Naive thymus-derived CD4-positive, alpha-beta T cell (primary cell): ENCODE data around the gene ADAMTS20. TPM values are rescaled to one million over a fixed set of nuclear protein-coding genes. Genes with fewer than 3 reads are reported as not detected.

ENCODE experiments used
- ATAC-seq: fragments of 150-1000 bp; cut with Tn5 transposase; 2 replicates; pipeline ENCODE4 v1.10.0; 2021; ENCODE audit warnings: mild to moderate bottlenecking, moderate library complexity
- CTCF ChIA-PET: fragments of 350-600 bp; sonication (Branson Sonifier 250); formaldehyde crosslinking; loops from one replicate; lab custom pipeline; 2021; ENCODE audit warnings: antibody characterized with exemption; lab: Charles Lee
- POLR2A ChIA-PET: fragments of 350-600 bp; sonication (Branson Sonifier 250); formaldehyde crosslinking; loops from one replicate; lab custom pipeline; 2021; ENCODE audit warnings: antibody characterized with exemption, inconsistent platforms; lab: Charles Lee
- DNase-seq, 9 donors: peaks; one replicate each; pipeline versions ENCODE4 v3.0.0 to v3.0.0-alpha.2; 2020 to 2022; ENCODE audit warnings: mixed read lengths in 1 of 9
- H3K27ac ChIP-seq: one replicate; pipeline ENCODE4 v1.7.0; 2013; ENCODE audit warnings: mild to moderate bottlenecking, low read depth, low read length, moderate library complexity
- H3K27me3 ChIP-seq, 2 donors: one replicate each; pipeline ENCODE4 v1.7.0; 2013; ENCODE audit warnings: low read length in 2 of 2, mild to moderate bottlenecking in 2 of 2, moderate library complexity in 2 of 2; ENCODE audit not compliant: control insufficient read depth in 2 of 2, insufficient read depth in 2 of 2
- H3K36me3 ChIP-seq, 3 experiments: 1 replicate in 2 of 3; 2 replicates in 1 of 3; pipeline ENCODE4 v1.7.0; 2013; ENCODE audit warnings: low read length in 3 of 3, mild to moderate bottlenecking in 3 of 3, moderate library complexity in 1 of 3; ENCODE audit not compliant: insufficient read depth in 3 of 3, control insufficient read depth in 2 of 3
- H3K4me1 ChIP-seq, 2 donors: one replicate each; pipeline ENCODE4 v1.7.0; 2013; ENCODE audit warnings: low read length in 2 of 2, mild to moderate bottlenecking in 2 of 2, moderate library complexity in 1 of 2; ENCODE audit not compliant: control insufficient read depth in 2 of 2, insufficient read depth in 2 of 2
- H3K4me3 ChIP-seq: 2 replicates; pipeline ENCODE4 v1.7.0; 2013; ENCODE audit warnings: mild to moderate bottlenecking, low read length
- H3K9me3 ChIP-seq, 3 experiments: 1 replicate in 2 of 3; 2 replicates in 1 of 3; pipeline ENCODE4 v1.7.0; 2013; ENCODE audit warnings: low read length in 3 of 3; ENCODE audit not compliant: control insufficient read depth in 2 of 3
- H3K27ac Mint-ChIP-seq, 9 donors: one replicate each; pipeline ENCODE4 v1.8.0; 2020 to 2022; ENCODE audit warnings: mixed read lengths in 9 of 9, mild to moderate bottlenecking in 8 of 9, moderate library complexity in 5 of 9, inconsistent platforms in 2 of 9
- H3K27me3 Mint-ChIP-seq, 5 donors: one replicate each; pipeline ENCODE4 v1.8.0; 2021 to 2022; ENCODE audit warnings: mixed read lengths in 5 of 5, mild to moderate bottlenecking in 1 of 5
- H3K36me3 Mint-ChIP-seq, 5 donors: one replicate each; pipeline ENCODE4 v1.8.0; 2020 to 2022; ENCODE audit warnings: mixed read lengths in 5 of 5, mild to moderate bottlenecking in 3 of 5, inconsistent platforms in 1 of 5
- H3K4me1 Mint-ChIP-seq, 7 donors: one replicate each; pipeline ENCODE4 v1.8.0; 2020 to 2022; ENCODE audit warnings: mixed read lengths in 7 of 7, mild to moderate bottlenecking in 3 of 7, inconsistent platforms in 1 of 7
- H3K4me3 Mint-ChIP-seq, 10 donors: one replicate each; pipeline ENCODE4 v1.8.0; 2020 to 2022; ENCODE audit warnings: mild to moderate bottlenecking in 10 of 10, mixed read lengths in 10 of 10, moderate library complexity in 6 of 10, inconsistent platforms in 2 of 10
- H3K9me3 Mint-ChIP-seq, 11 donors: one replicate each; pipeline ENCODE4 v1.8.0; 2020 to 2022; ENCODE audit warnings: mixed read lengths in 11 of 11, mild to moderate bottlenecking in 4 of 11, inconsistent platforms in 1 of 11, moderate library complexity in 1 of 11
- intact Hi-C, 2 donors: fragments of 100-400 bp; cut with micrococcal nuclease; formaldehyde crosslinking; loops; one replicate each; pipeline ENCODE4 v1.15.1; 2023
- polyA plus RNA-seq, 2 donors: library from polyadenylated mRNA; unstranded; fragments of 300-500 nt; fragmentation: Illumina TruSeq; gene quantifications; one replicate each; pipeline ENCODE4 v1.2.3, GENCODE V29; 2021
- total RNA-seq, 6 experiments: library from RNA in 5 of 6; stranded (reverse) in 5 of 6; gene quantifications; 1 replicate in 5 of 6; 2 replicates in 1 of 6; pipeline ENCODE4 v1.2.3 and lab custom pipeline; 2021 to 2026

The ADAMTS20 gene
- total and polyA plus RNA-seq, 7 experiments from 2014 or later = not detected

DNA sequence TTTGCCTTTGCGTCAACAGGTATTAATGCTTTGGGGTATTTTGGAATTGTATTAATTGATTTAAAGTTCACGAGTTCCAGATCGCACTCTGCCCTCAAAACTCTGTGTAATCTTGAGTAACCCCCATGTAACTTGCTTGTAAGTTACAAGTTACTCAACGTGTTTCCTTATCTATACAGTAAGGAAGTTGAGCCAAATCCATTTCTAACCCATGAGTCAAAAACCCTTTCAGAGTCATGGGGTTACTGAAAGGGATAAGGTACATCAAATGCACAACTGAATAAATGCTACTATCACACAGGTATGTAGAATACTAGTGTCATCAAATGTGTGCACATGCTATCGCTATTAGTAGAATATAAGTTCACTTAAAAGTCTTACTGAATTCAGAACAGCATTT is 28.6 kb upstream of the ADAMTS20 start:
- Mint-ChIP-seq H3K27me3 (peaks cover 0 to 26% (median 7%) of the 10 kb centered on the region in 5 donors), H3K9me3 (peaks cover 0 to 8% (median 0%) of the 10 kb centered on the region in 11 donors), H3K4me3 (no peak overlapping the region), H3K4me1 (no peaks in the 10 kb centered on the region), H3K27ac (no peak overlapping the region), H3K36me3 (no peaks in the 10 kb centered on the region)
- DNase-seq (no peak), ATAC-seq (no peak)
- Histone ChIP-seq H3K4me3 (no peak overlapping the region), H3K27me3 (no peaks in the 10 kb centered on the region), H3K4me1 (no peaks in the 10 kb centered on the region), H3K36me3 (no peaks in the 10 kb centered on the region), H3K27ac (no peak overlapping the region), H3K9me3 (no peaks in the 10 kb centered on the region)
- intact Hi-C loops = no loop called here
- ChIA-PET CTCF (no interaction called here), POLR2A (no interaction called here)

DNA sequence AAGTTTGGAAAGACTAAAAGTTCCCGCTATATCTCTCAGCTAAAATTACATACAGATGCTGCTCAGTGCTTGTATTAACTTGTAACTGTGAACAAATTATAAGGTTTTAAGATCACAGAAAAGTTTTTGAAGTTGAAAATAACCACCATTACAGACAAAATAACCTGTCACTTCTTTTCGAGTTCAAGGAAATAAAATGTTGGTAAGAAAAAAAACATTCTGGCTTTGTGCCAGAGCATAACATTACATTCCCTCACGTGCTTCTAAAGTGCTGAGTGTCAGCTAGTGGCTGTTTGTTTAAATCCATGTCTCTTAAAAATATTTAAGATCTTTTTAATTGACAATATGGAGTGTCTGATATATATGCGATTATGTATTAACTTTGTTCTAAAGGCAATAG is 27.2 kb upstream of the ADAMTS20 start:
- Mint-ChIP-seq H3K4me3 (no peak overlapping the region), H3K9me3 (peaks cover 0 to 13% (median 0%) of the 10 kb centered on the region in 11 donors), H3K36me3 (no peaks in the 10 kb centered on the region), H3K27me3 (peaks cover 0 to 26% (median 7%) of the 10 kb centered on the region in 5 donors), H3K27ac (no peak overlapping the region), H3K4me1 (no peaks in the 10 kb centered on the region)
- DNase-seq = no peak
- no peak for ATAC-seq
- Histone ChIP-seq H3K36me3 (no peaks in the 10 kb centered on the region), H3K27me3 (no peaks in the 10 kb centered on the region), H3K4me1 (no peaks in the 10 kb centered on the region), H3K27ac (no peak overlapping the region), H3K4me3 (no peak overlapping the region), H3K9me3 (no peaks in the 10 kb centered on the region)
- ChIA-PET POLR2A (no interaction called here), CTCF (no interaction called here)
- intact Hi-C loops = no loop called here

DNA sequence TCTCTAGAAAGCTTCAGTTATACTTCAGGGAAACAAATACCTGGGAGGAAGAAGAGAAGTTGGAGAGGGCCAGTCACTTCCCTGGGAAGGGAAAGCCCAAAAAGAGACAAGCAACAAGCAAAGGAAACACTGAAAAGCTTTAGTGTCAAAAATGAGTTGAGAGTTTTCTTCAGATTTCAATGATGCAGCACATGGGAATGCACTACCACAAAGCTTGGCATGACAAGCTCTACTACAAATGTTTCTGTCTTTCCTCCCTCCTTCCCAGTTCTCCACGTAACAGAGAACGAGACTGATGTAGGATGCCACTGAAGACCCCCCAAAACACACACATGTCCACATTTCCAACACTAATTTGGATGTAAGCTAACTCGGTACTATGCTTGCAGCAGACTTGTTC is 26.8 kb upstream of the ADAMTS20 start:
- H3K36me3 Mint-ChIP-seq = no peaks in the 10 kb centered on the region
- DNase-seq (no peak), ATAC-seq (no peak)
- Histone ChIP-seq H3K4me3 (no peak overlapping the region), H3K27me3 (no peaks in the 10 kb centered on the region), H3K4me1 (no peaks in the 10 kb centered on the region), H3K9me3 (no peaks in the 10 kb centered on the region), H3K27ac (no peak overlapping the region), H3K36me3 (no peaks in the 10 kb centered on the region)
- ChIA-PET POLR2A (no interaction called here), CTCF (no interaction called here)
- no peak overlapping the region for H3K27ac Mint-ChIP-seq
- H3K4me1 Mint-ChIP-seq = no peaks in the 10 kb centered on the region
- H3K4me3 Mint-ChIP-seq = no peak overlapping the region
- H3K9me3 Mint-ChIP-seq = peaks cover 0 to 17% (median 0%) of the 10 kb centered on the region in 11 donors
- intact Hi-C loops = no loop called here
- peaks cover 0 to 26% (median 7%) of the 10 kb centered on the region in 5 donors for H3K27me3 Mint-ChIP-seq

DNA sequence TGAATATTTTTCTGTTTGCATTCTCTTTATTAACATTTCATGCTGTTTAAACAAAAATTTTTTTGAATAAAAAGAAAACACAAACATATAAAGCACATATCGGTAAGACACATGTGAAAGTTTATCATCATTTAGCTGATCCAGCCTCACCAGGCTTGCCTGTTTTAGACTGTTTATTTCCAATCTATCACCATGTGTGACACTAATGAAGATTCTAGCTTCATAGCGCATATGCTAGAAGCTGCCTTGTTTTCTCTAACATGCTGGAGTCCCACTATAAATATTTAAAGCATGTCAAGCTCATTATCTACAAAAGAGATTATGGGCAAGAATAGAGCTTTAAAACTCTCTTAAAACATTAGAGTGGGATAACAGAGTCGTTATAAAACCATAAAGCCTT is 25.4 kb upstream of the ADAMTS20 start:
- Histone ChIP-seq H3K4me1 (no peaks in the 10 kb centered on the region), H3K27ac (no peak overlapping the region), H3K36me3 (no peaks in the 10 kb centered on the region), H3K9me3 (no peaks in the 10 kb centered on the region), H3K4me3 (no peak overlapping the region), H3K27me3 (no peaks in the 10 kb centered on the region)
- peaks cover 0 to 24% (median 8%) of the 10 kb centered on the region in 5 donors for H3K27me3 Mint-ChIP-seq
- ChIA-PET CTCF (no interaction called here), POLR2A (no interaction called here)
- no peak for DNase-seq
- H3K36me3 Mint-ChIP-seq = no peaks in the 10 kb centered on the region
- intact Hi-C loops = no loop called here
- H3K4me3 Mint-ChIP-seq = no peak overlapping the region
- no peaks in the 10 kb centered on the region for H3K4me1 Mint-ChIP-seq
- H3K9me3 Mint-ChIP-seq = peaks cover 0 to 22% (median 6%) of the 10 kb centered on the region in 11 donors
- ATAC-seq = no peak
- H3K27ac Mint-ChIP-seq = no peak overlapping the region

DNA sequence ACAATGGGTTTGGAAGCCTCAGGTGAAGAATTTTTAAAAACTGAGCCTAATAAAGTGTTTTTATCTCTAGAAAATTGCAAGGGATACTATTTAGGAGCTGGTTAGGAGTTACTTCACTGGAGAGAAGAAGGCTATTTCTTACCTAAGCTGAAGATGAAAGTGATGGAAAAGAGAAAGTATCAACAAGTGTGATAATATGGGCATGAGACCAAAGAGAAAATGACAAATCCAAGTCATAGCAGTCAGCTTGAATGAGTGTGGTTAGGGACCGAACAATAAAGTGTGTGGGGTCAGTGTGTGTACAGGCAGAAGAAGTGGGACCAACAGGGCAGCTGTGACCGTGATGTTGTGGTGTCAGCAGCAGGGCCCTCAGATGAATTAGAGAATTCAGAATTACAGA is 24.2 kb upstream of the ADAMTS20 start:
- no peak overlapping the region for H3K27ac Mint-ChIP-seq
- H3K27me3 ChIP-seq = no peaks in the 10 kb centered on the region
- no peaks in the 10 kb centered on the region for H3K4me1 ChIP-seq
- H3K27ac ChIP-seq = no peak overlapping the region
- ChIA-PET POLR2A (no interaction called here), CTCF (no interaction called here)
- H3K36me3 Mint-ChIP-seq = no peaks in the 10 kb centered on the region
- ATAC-seq = no peak
- DNase-seq = no peak
- no peaks in the 10 kb centered on the region for H3K9me3 ChIP-seq
- H3K4me1 Mint-ChIP-seq = no peaks in the 10 kb centered on the region
- peaks cover 0 to 20% (median 4%) of the 10 kb centered on the region in 5 donors for H3K27me3 Mint-ChIP-seq
- peaks cover 0 to 25% (median 3%) of the 10 kb centered on the region in 11 donors for H3K9me3 Mint-ChIP-seq
- H3K36me3 ChIP-seq = no peaks in the 10 kb centered on the region
- intact Hi-C loops = no loop called here
- H3K4me3 Mint-ChIP-seq = no peak overlapping the region
- no peak overlapping the region for H3K4me3 ChIP-seq

DNA sequence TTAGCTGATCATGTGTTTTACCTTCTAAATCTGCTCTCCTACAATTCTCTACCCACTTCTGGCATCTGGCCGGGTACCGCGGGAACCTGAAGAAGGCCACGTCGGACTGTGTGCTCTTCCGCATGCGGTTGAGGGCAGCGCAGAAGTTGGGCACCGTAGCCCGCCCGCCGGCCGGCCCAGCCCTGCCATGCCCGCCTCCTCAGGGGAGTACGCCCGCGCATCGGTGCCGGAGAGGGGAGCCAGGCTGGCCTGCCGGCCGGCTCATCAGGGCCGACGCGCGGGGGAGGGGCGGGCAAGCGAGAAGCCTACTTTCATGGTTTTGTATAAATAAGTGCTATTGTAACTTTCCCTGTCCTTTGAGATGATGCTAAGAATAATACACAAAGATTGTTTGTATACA is 19.9 kb upstream of the ADAMTS20 start:
- Histone ChIP-seq H3K9me3 (no peaks in the 10 kb centered on the region), H3K27ac (no peak overlapping the region), H3K4me1 (no peaks in the 10 kb centered on the region), H3K4me3 (no peak overlapping the region), H3K36me3 (no peaks in the 10 kb centered on the region), H3K27me3 (no peaks in the 10 kb centered on the region)
- no peak for DNase-seq
- CTCF ChIA-PET = no interaction called here
- POLR2A ChIA-PET = no interaction called here
- no peak for ATAC-seq
- intact Hi-C loops = no loop called here
- Mint-ChIP-seq H3K36me3 (no peaks in the 10 kb centered on the region), H3K4me3 (no peak overlapping the region), H3K27ac (no peak overlapping the region), H3K4me1 (no peaks in the 10 kb centered on the region), H3K27me3 (peaks cover 0 to 9% (median 4%) of the 10 kb centered on the region in 5 donors), H3K9me3 (peaks cover 0 to 27% (median 4%) of the 10 kb centered on the region in 11 donors)

DNA sequence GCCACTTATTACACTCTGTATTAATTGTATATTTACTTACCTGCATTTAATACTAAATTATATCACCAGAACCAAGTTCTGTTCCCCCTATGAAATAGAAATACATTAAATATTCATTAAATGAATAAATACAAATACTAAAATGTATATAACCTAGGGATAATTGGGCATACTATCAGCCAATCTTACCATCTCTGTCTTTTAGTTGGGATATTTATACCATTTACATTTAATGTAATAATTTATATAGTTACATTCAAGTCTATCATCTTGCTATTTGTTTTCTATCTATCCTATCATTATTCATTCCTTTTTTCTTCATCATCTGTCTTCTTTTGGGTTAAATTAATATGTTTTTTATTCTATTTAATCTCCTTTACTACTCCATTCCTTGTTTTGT is 4.1 kb upstream of the ADAMTS20 start:
- H3K4me1 Mint-ChIP-seq = peaks cover 0 to 3% (median 0%) of the 10 kb centered on the region in 7 donors
- peaks cover 0 to 4% (median 0%) of the 10 kb centered on the region in 5 donors for H3K36me3 Mint-ChIP-seq
- intact Hi-C loops = no loop called here
- Histone ChIP-seq H3K4me3 (no peak overlapping the region), H3K27ac (no peak overlapping the region), H3K4me1 (no peaks in the 10 kb centered on the region), H3K9me3 (peaks cover 0 to 7% (median 0%) of the 10 kb centered on the region in 3 experiments), H3K36me3 (no peaks in the 10 kb centered on the region), H3K27me3 (peaks cover 0 to 3% of the 10 kb centered on the region in 2 donors)
- H3K4me3 Mint-ChIP-seq = no peak overlapping the region
- ChIA-PET POLR2A (no interaction called here), CTCF (no interaction called here)
- no peak overlapping the region for H3K27ac Mint-ChIP-seq
- peaks cover 22 to 28% (median 25%) of the 10 kb centered on the region in 5 donors for H3K27me3 Mint-ChIP-seq
- no peak for DNase-seq
- no peak for ATAC-seq
- peaks cover 6 to 62% (median 23%) of the 10 kb centered on the region in 11 donors for H3K9me3 Mint-ChIP-seq
